Erythroblast (primary cell): ENCODE data around the gene JAM3.

Source experiments
- GATA1 ChIP-seq: IDR thresholded peaks from 2 replicates; pipeline ENCODE4 v1.6.1; 2011; ENCODE audit warnings: low read depth, mild to moderate bottlenecking, control low read depth, low read length, moderate library complexity
- POLR2A ChIP-seq: IDR thresholded peaks from 2 replicates; pipeline ENCODE4 v1.6.1; 2011; ENCODE audit warnings: mild to moderate bottlenecking, low read length

GRCh38 chr11:134151083-134151747, 82.3 kb downstream of the JAM3 start:
- TF ChIP-seq POLR2A (no peak), GATA1 (no peak)
